GM06990 (cell line): ENCODE measurements around the gene ENTREP3.

ENCODE experiments used
- DNase-seq: peaks from one replicate; pipeline ENCODE4 v3.0.0-alpha.2; 2011; ENCODE audit not compliant: insufficient read length; ENCODE audit errors: extremely low read depth
- H3K27me3 ChIP-seq: replicated peaks from 2 replicates; pipeline ENCODE4 v1.6.0; 2011; ENCODE audit warnings: low read length; ENCODE audit not compliant: control insufficient read depth, insufficient read depth
- H3K36me3 ChIP-seq: 2 replicates; pipeline ENCODE4 v1.5.1; 2011; ENCODE audit warnings: low read length; ENCODE audit not compliant: control insufficient read depth, insufficient read depth
- H3K4me3 ChIP-seq: replicated peaks from 2 replicates; pipeline ENCODE4 v1.5.1; 2011; ENCODE audit warnings: low read depth, mild to moderate bottlenecking, control low read depth, low read length
- CTCF ChIP-seq: IDR thresholded peaks from 2 replicates; pipeline ENCODE4 v1.5.1; 2011; ENCODE audit warnings: low read length, control low read depth, mild to moderate bottlenecking, inconsistent platforms; ENCODE audit not compliant: insufficient read depth, poor library complexity, severe bottlenecking

The ENTREP3 gene

GRCh38 chr1:155245163-155245524 is 10.1 kb downstream of the ENTREP3 start:
- DNase-seq = no peak
- Histone ChIP-seq H3K4me3 (peak overlapping the region; percentile 71), H3K36me3 (no peaks in the 10 kb centered on the region; the same call in 1 of the 2 replicates), H3K27me3 (no peaks in the 10 kb centered on the region)
- no peak for TF ChIP-seq CTCF

- TF ChIP-seq CTCF = peak; percentile 37
- H3K27me3 ChIP-seq = no peaks in the 10 kb centered on the region
- DNase-seq = peak; percentile 95
- H3K4me3 ChIP-seq = peak overlapping the region; percentile 71
- no peaks in the 10 kb centered on the region; the same call in 1 of the 2 replicates for H3K36me3 ChIP-seq
These were observed 10.7 kb downstream of the ENTREP3 start for GRCh38 chr1:155244368-155245162.

- Histone ChIP-seq H3K27me3 (no peaks in the 10 kb centered on the region), H3K4me3 (peak overlapping the region; percentile 71), H3K36me3 (peaks cover under 1% of the 10 kb centered on the region; the same call in 1 of the 2 replicates)
- TF ChIP-seq CTCF = no peak
- no peak for DNase-seq
These were observed 12.4 kb downstream of the ENTREP3 start for GRCh38 chr1:155242805-155243358.

- Histone ChIP-seq H3K27me3 (no peaks in the 10 kb centered on the region), H3K4me3 (no peak overlapping the region), H3K36me3 (peaks cover 2% of the 10 kb centered on the region; the same call in 1 of the 2 replicates)
- TF ChIP-seq CTCF = no peak
- no peak for DNase-seq
These were observed 13.4 kb downstream of the ENTREP3 start for GRCh38 chr1:155241841-155242264.

GRCh38 chr1:155241069-155241679 is 14.1 kb downstream of the ENTREP3 start:
- Histone ChIP-seq H3K4me3 (peak overlapping the region; percentile 60), H3K27me3 (no peaks in the 10 kb centered on the region), H3K36me3 (peaks cover 2% of the 10 kb centered on the region; the same call in 1 of the 2 replicates)
- no peak for TF ChIP-seq CTCF
- DNase-seq = no peak
